ENCODE measurements around the gene LPCAT3.
"Not testable (repeated sequence)": the region's sequence is repeated elsewhere in the genome, so short reads cannot be mapped to it uniquely, and the experiment has no call there.

LPCAT3 gene

DNA sequence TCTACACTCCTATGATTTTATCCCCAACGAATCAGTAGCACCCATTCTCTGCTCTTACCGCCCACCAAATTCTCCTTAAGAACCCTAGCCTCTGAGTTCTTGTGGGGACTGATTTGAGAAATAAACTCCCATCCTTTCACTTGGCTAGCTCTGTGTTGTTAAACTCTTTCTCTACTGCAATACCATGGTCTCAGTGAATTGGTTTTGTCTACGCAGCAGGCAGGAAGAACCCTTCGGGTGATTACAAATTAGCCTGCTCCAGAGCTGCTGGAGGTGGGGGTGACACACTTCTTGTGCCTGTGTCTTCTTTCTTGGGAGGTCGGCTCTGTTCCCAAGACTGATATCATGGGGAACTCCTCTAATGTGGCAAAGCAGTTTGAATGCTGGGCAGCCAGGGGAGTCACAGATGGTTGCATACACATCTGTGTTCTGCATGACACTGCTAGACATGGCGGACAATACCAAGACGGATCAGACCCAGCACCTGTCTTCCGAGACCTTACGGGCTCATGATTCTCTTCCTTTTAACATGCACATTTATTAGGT is 40.6 kb upstream of the LPCAT3 start:
- TF ChIP-seq, protein P1, sequence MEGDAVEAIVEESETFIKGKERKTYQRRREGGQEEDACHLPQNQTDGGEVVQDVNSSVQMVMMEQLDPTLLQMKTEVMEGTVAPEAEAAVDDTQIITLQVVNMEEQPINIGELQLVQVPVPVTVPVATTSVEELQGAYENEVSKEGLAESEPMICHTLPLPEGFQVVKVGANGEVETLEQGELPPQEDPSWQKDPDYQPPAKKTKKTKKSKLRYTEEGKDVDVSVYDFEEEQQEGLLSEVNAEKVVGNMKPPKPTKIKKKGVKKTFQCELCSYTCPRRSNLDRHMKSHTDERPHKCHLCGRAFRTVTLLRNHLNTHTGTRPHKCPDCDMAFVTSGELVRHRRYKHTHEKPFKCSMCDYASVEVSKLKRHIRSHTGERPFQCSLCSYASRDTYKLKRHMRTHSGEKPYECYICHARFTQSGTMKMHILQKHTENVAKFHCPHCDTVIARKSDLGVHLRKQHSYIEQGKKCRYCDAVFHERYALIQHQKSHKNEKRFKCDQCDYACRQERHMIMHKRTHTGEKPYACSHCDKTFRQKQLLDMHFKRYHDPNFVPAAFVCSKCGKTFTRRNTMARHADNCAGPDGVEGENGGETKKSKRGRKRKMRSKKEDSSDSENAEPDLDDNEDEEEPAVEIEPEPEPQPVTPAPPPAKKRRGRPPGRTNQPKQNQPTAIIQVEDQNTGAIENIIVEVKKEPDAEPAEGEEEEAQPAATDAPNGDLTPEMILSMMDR (IDR thresholded peaks at IDR 0.05), result no peak
- Histone ChIP-seq H2AFZ (no peak overlapping the region), H3K4me2 (ENCODE audit: low read length) (no peak overlapping the region), H3K4me1 (no peaks in the 10 kb centered on the region), H3K27ac (no peak overlapping the region), H3K9ac (no peak overlapping the region), H3K27me3 (ENCODE audit: control insufficient read depth, insufficient read depth, low read length) (no peaks in the 10 kb centered on the region), H3K36me3 (ENCODE audit: control insufficient read depth, insufficient read depth, low read length) (no peaks in the 10 kb centered on the region), H3K4me3 (ENCODE audit: low read depth, low read length) (no peak overlapping the region), H3K9me3 (ENCODE audit: control insufficient read depth, low read length) (no peaks in the 10 kb centered on the region), H3K79me2 (no peaks in the 10 kb centered on the region)

DNA sequence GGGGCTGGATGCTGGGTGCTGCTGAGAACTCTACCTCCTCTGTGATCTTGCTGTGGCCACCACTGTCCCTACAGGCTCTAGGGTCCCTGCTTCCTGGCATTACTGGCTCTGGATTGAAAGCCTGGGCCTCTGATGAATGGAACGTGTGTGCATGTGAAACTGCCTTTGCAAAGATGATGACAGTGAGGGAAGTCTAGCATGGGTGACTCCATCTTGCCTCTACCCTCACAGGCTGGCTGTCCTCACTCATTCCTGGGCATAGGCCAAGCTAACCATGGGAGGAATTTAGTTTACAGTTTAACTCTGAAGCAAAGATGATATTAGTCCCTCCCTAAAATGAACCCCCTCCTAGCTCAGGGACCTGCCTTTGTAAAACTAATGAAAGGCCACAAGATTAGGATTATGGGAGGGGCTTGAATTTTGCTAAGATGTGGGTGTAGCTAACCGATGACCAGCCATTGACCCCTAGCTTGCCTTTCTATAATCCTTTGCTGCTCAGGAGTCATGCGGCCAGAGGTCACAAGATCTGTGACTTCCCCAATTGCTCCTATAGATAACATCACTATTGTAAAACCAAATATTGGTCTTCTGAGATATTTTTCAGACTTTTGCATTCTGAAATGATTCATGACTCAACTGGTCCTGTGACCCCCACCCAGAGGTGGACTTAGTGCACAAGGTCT is 40.0 kb upstream of the LPCAT3 start:
- TF ChIP-seq, protein P1 (IDR thresholded peaks at IDR 0.05), result no peak
- H3K9ac ChIP-seq, result no peak overlapping the region
- no peaks in the 10 kb centered on the region for H3K27me3 ChIP-seq (ENCODE audit: control insufficient read depth, insufficient read depth, low read length)
- no peak overlapping the region for H3K4me3 ChIP-seq (ENCODE audit: low read depth, low read length)
- no peak overlapping the region for H2AFZ ChIP-seq
- no peaks in the 10 kb centered on the region for H3K36me3 ChIP-seq (ENCODE audit: control insufficient read depth, insufficient read depth, low read length)
- no peak overlapping the region for H3K27ac ChIP-seq
- no peaks in the 10 kb centered on the region for H3K79me2 ChIP-seq
- no peaks in the 10 kb centered on the region for H3K4me1 ChIP-seq
- H3K9me3 ChIP-seq (ENCODE audit: control insufficient read depth, low read length), result no peaks in the 10 kb centered on the region
- no peak overlapping the region for H3K4me2 ChIP-seq (ENCODE audit: low read length)

DNA sequence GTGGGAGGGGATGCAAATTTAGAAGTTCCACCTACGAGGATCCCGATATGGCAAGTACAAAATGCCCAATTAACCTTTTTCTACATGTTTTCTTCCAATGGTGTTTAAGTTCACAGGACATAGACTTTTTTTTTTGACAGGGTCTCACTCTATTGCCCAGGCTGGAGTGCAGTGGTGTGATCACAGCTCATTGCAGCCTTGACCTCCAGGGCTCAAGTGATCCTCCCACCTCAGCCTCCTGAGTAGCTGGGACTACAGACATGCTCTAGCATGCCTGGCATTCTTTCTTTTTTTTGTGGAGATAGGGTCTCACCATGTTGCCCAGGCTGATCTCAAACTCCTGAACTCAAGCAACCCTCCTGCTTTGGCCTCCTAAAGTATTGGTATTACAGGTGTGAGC is 37.5 kb upstream of the LPCAT3 start:
- H3K4me2 ChIP-seq (ENCODE audit: low read length); H3K4me1 ChIP-seq; H3K27me3 ChIP-seq (ENCODE audit: control insufficient read depth, insufficient read depth, low read length); H3K9ac ChIP-seq; H2AFZ ChIP-seq; H3K4me3 ChIP-seq (ENCODE audit: low read depth, low read length); H3K79me2 ChIP-seq; H3K9me3 ChIP-seq (ENCODE audit: control insufficient read depth, low read length); H3K27ac ChIP-seq; H3K36me3 ChIP-seq (ENCODE audit: control insufficient read depth, insufficient read depth, low read length): not testable (repeated sequence)

DNA sequence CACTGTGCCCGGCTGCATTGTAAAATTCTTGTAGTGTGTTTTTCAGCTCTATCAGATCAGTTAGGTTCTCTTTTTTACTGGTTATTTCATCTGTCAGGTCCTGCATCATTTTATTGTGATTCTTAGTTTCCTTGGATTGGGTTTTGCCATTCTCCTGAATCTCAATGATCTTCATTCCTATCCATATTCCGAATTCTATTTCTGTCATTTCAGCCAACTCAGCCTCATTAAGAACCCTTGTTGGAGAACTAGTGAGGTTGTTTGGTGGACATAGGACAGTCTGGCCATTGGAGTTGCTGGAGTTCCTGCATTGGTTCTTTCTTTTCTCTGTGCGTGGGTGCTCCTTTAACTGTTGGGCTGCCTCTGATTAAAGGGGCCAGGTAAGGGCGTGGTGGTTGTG is 36.6 kb upstream of the LPCAT3 start:
- H3K27ac ChIP-seq, result no peak overlapping the region
- H3K36me3 ChIP-seq (ENCODE audit: control insufficient read depth, insufficient read depth, low read length), result no peaks in the 10 kb centered on the region
- no peak overlapping the region for H3K9ac ChIP-seq
- H3K27me3 ChIP-seq (ENCODE audit: control insufficient read depth, insufficient read depth, low read length), result no peaks in the 10 kb centered on the region
- TF ChIP-seq, protein P1 (IDR thresholded peaks at IDR 0.05), result no peak
- H3K4me1 ChIP-seq, result no peaks in the 10 kb centered on the region
- no peaks in the 10 kb centered on the region for H3K79me2 ChIP-seq
- no peak overlapping the region for H3K4me3 ChIP-seq (ENCODE audit: low read depth, low read length)
- H3K4me2 ChIP-seq (ENCODE audit: low read length), result no peak overlapping the region
- no peaks in the 10 kb centered on the region for H3K9me3 ChIP-seq (ENCODE audit: control insufficient read depth, low read length)
- H2AFZ ChIP-seq, result no peak overlapping the region

DNA sequence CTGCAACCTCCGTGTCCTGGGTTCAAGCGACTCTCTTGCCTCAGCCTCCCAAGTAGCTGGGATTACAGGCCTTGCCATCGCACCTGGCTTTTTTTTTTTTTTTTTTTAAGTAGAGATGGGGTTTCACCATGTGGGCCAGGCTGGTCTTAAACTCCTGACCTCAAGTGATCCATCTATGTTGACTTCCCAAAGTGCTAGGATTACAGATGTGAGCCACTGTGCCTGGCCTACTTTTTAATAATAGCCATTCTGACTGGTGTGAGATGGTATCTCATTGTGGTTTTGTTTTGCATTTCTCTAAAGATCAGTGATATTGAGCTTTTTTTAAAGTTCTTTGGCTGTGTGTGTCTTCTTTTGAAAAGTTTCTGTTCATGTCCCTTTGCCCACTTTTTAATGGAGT is 31.7 kb upstream of the LPCAT3 start:
- not testable (repeated sequence) for H3K79me2 ChIP-seq; H3K27me3 ChIP-seq (ENCODE audit: control insufficient read depth, insufficient read depth, low read length); H3K4me3 ChIP-seq (ENCODE audit: low read depth, low read length); H3K9me3 ChIP-seq (ENCODE audit: control insufficient read depth, low read length); H3K36me3 ChIP-seq (ENCODE audit: control insufficient read depth, insufficient read depth, low read length); H2AFZ ChIP-seq; H3K27ac ChIP-seq; H3K4me2 ChIP-seq (ENCODE audit: low read length); H3K4me1 ChIP-seq; H3K9ac ChIP-seq

DNA sequence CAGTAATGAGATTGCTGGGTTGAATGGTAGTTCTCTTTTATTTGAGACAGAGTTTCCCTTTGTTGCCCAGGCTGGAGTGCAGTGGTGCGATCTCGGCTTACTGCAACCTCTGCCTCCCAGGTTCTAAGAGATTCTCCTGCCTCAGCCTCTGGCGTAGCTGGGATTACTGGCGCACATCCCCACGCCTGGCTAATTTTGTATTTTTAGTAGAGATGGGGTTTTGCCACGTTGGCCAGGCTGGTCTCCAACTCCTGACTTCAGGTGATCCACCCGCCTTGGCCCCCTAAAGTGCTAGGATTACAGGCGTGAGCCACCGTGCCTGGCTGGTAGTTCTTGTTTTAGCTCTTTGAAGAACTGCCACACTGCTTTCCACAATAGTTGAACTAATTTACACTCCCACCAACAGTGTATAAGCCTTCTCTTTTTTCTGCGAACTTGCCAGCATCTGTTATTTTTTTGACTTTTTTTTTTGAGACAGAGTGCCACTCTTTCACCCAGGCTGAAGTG is 31.2 kb upstream of the LPCAT3 start:
- H3K27ac ChIP-seq; H3K4me1 ChIP-seq; H3K4me2 ChIP-seq (ENCODE audit: low read length): not testable (repeated sequence)

More for the DNA sequence above, 31.2 kb upstream of the LPCAT3 start:
- not testable (repeated sequence) for H3K4me3 ChIP-seq (ENCODE audit: low read depth, low read length); H3K79me2 ChIP-seq; H3K9me3 ChIP-seq (ENCODE audit: control insufficient read depth, low read length); H3K36me3 ChIP-seq (ENCODE audit: control insufficient read depth, insufficient read depth, low read length); H3K27me3 ChIP-seq (ENCODE audit: control insufficient read depth, insufficient read depth, low read length); H3K9ac ChIP-seq; H2AFZ ChIP-seq
